H9 (cell line): ENCODE results near the gene MECP2. TPM values are rescaled to one million over a fixed set of nuclear protein-coding genes. Genes with fewer than 3 reads are reported as not detected.

Experiments used
- DNase-seq: peaks from one replicate; pipeline ENCODE4 v3.0.0-alpha.2; 2017
- H2AFZ ChIP-seq: one replicate; pipeline ENCODE4 v1.6.1; 2013; ENCODE audit warnings: mild to moderate bottlenecking, low read length, control low read depth, moderate library complexity
- H2AK5ac ChIP-seq: 2 replicates; pipeline ENCODE4 v1.6.1; 2013; ENCODE audit warnings: low read length, control low read depth, mixed read lengths; ENCODE audit not compliant: insufficient read length
- H2BK120ac ChIP-seq: one replicate; pipeline ENCODE4 v1.6.1; 2013; ENCODE audit warnings: low read depth, mild to moderate bottlenecking, low read length, control low read depth, inconsistent platforms; ENCODE audit not compliant: poor library complexity, severe bottlenecking
- H2BK12ac ChIP-seq: 2 replicates; pipeline ENCODE4 v1.6.1; 2013; ENCODE audit warnings: low read length, control low read depth, mixed read lengths, low read depth; ENCODE audit not compliant: insufficient read length
- H2BK15ac ChIP-seq: 2 replicates; pipeline ENCODE4 v1.6.1; 2013; ENCODE audit warnings: low read depth, low read length, control low read depth
- H2BK20ac ChIP-seq: one replicate; pipeline ENCODE4 v1.6.1; 2013; ENCODE audit warnings: low read depth, mild to moderate bottlenecking, low read length, control low read depth, inconsistent platforms; ENCODE audit not compliant: poor library complexity, severe bottlenecking
- H2BK5ac ChIP-seq: 2 replicates; pipeline ENCODE4 v1.6.1; 2013; ENCODE audit warnings: low read length, control low read depth, mixed read lengths; ENCODE audit not compliant: insufficient read length
- H3K14ac ChIP-seq: 2 replicates; pipeline ENCODE4 v1.6.1; 2013; ENCODE audit warnings: low read length, control low read depth; ENCODE audit not compliant: insufficient read depth
- H3K18ac ChIP-seq: 2 replicates; pipeline ENCODE4 v1.6.1; 2013; ENCODE audit warnings: low read depth, mild to moderate bottlenecking, mixed read lengths, low read length, control low read depth; ENCODE audit not compliant: insufficient read length
- H3K23ac ChIP-seq: 2 replicates; pipeline ENCODE4 v1.6.1; 2013; ENCODE audit warnings: low read length, control low read depth, mixed read lengths, low read depth; ENCODE audit not compliant: insufficient read length
- H3K23me2 ChIP-seq: 2 replicates; pipeline ENCODE4 v1.6.1; 2013; ENCODE audit warnings: low read depth, mild to moderate bottlenecking, mixed read lengths, low read length, control low read depth; ENCODE audit not compliant: insufficient read length, poor library complexity, severe bottlenecking
- H3K27ac ChIP-seq: 2 replicates; pipeline ENCODE4 v1.5.1; 2013; ENCODE audit warnings: low read length, control low read depth, mixed read lengths, low read depth; ENCODE audit not compliant: insufficient read length
- H3K27me3 ChIP-seq: 2 replicates; pipeline ENCODE4 v1.6.1; 2013; ENCODE audit warnings: low read length, control low read depth, inconsistent platforms; ENCODE audit not compliant: insufficient read depth
- H3K4ac ChIP-seq: 2 replicates; pipeline ENCODE4 v1.6.1; 2013; ENCODE audit warnings: low read depth, mild to moderate bottlenecking, control low read depth, inconsistent platforms, low read length, moderate library complexity
- H3K4me1 ChIP-seq: 2 replicates; pipeline ENCODE4 v1.6.1; 2013; ENCODE audit warnings: low read length, control low read depth, inconsistent platforms; ENCODE audit not compliant: insufficient read depth
- H3K4me2 ChIP-seq: 2 replicates; pipeline ENCODE4 v1.6.1; 2013; ENCODE audit warnings: low read length, control low read depth, mixed read lengths; ENCODE audit not compliant: insufficient read length, insufficient read depth
- H3K56ac ChIP-seq: 2 replicates; pipeline ENCODE4 v1.6.1; 2013; ENCODE audit warnings: low read depth, mild to moderate bottlenecking, mixed read lengths, low read length, control low read depth; ENCODE audit not compliant: insufficient read length
- H3K79me1 ChIP-seq: 2 replicates; pipeline ENCODE4 v1.6.1; 2013; ENCODE audit warnings: low read depth, mild to moderate bottlenecking, moderate library complexity, low read length, control low read depth, inconsistent platforms; ENCODE audit not compliant: insufficient read depth, poor library complexity, severe bottlenecking
- H3K79me2 ChIP-seq: 2 replicates; pipeline ENCODE4 v1.6.1; 2013; ENCODE audit warnings: low read length, control low read depth, inconsistent platforms; ENCODE audit not compliant: insufficient read depth
- H3K9ac ChIP-seq: 2 replicates; pipeline ENCODE4 v1.6.1; 2013; ENCODE audit warnings: low read length, control low read depth, mixed read lengths; ENCODE audit not compliant: insufficient read length; ENCODE audit errors: extremely low read depth
- H3K9me3 ChIP-seq: one replicate; pipeline ENCODE4 v1.6.1; 2013; ENCODE audit warnings: low read depth, low read length, inconsistent platforms; ENCODE audit not compliant: control insufficient read depth
- H3T11ph ChIP-seq: one replicate; pipeline ENCODE4 v1.6.1; 2013; ENCODE audit warnings: mild to moderate bottlenecking, low read length, control low read depth, inconsistent platforms
- H4K20me1 ChIP-seq: one replicate; pipeline ENCODE4 v1.6.1; 2013; ENCODE audit not compliant: control insufficient read depth, insufficient read length, insufficient read depth
- H4K5ac ChIP-seq: 2 replicates; pipeline ENCODE4 v1.6.1; 2013; ENCODE audit warnings: low read depth, mild to moderate bottlenecking, mixed read lengths, low read length, control low read depth; ENCODE audit not compliant: insufficient read length
- H4K8ac ChIP-seq: replicated peaks from 2 replicates; pipeline ENCODE4 v1.6.1; 2013; ENCODE audit warnings: low read length, control low read depth, mixed read lengths, low read depth; ENCODE audit not compliant: insufficient read length
- H4K91ac ChIP-seq: 2 replicates; pipeline ENCODE4 v1.6.1; 2013; ENCODE audit warnings: low read depth, mild to moderate bottlenecking, moderate library complexity, mixed read lengths, low read length, control low read depth; ENCODE audit not compliant: insufficient read length
- H3K27ac Mint-ChIP-seq, 3 experiments: 2 replicates in 2 of 3; 3 replicates in 1 of 3; pipeline ENCODE4 v1.8.0; 2020 to 2021; ENCODE audit warnings: mixed read lengths in 3 of 3, mild to moderate bottlenecking in 1 of 3, moderate library complexity in 1 of 3
- H3K27me3 Mint-ChIP-seq: 2 replicates; pipeline ENCODE4 v1.8.0; 2021; ENCODE audit warnings: low read depth, mild to moderate bottlenecking, moderate library complexity, mixed read lengths
- H3K36me3 Mint-ChIP-seq, 3 experiments: 2 replicates in 2 of 3; 3 replicates in 1 of 3; pipeline ENCODE4 v1.8.0; 2020 to 2021; ENCODE audit warnings: low read depth in 3 of 3, mixed read lengths in 3 of 3; ENCODE audit not compliant: insufficient read depth in 1 of 3
- H3K4me1 Mint-ChIP-seq, 2 experiments: 2 replicates each; pipeline ENCODE4 v1.8.0; 2020; ENCODE audit warnings: mixed read lengths in 2 of 2
- H3K4me3 Mint-ChIP-seq, 2 experiments: 2 replicates in 1 of 2; 3 replicates in 1 of 2; pipeline ENCODE4 v1.8.0; 2020 to 2021; ENCODE audit warnings: mild to moderate bottlenecking in 2 of 2, mixed read lengths in 2 of 2, moderate library complexity in 1 of 2
- H3K9me3 Mint-ChIP-seq, 2 experiments: 2 replicates in 1 of 2; 3 replicates in 1 of 2; pipeline ENCODE4 v1.8.0; 2020; ENCODE audit warnings: mild to moderate bottlenecking in 2 of 2, mixed read lengths in 2 of 2, moderate library complexity in 1 of 2
- WGBS: extraction: QIAGEN DNeasy Blood & Tissue Kit; methylation state at CpG from one replicate; pipeline ENCODE4 v1.1.7; 2013; ENCODE audit warnings: missing lambda C conversion rate, low lambda C conversion rate, mixed read lengths; ENCODE audit not compliant: insufficient read length; ENCODE audit errors: extremely low coverage; 5-methylcytosine and 5-hydroxymethylcytosine counted together
- total RNA-seq: library from RNA; stranded (reverse); gene quantifications from 2 replicates; pipeline ENCODE4 v1.2.1, GENCODE V29; 2021
- TF ChIP-seq, protein P1 (sequence below): fragments of 200-600 bp; sonication (generic); conservative IDR thresholded peaks from 3 replicates; pipeline ENCODE4 v1.8.0; 2021; ENCODE audit warnings: antibody characterized with exemption, mild to moderate bottlenecking

The MECP2 gene
- total RNA-seq, 1 experiment from 2014 or later, result 32.2 TPM

DNA sequence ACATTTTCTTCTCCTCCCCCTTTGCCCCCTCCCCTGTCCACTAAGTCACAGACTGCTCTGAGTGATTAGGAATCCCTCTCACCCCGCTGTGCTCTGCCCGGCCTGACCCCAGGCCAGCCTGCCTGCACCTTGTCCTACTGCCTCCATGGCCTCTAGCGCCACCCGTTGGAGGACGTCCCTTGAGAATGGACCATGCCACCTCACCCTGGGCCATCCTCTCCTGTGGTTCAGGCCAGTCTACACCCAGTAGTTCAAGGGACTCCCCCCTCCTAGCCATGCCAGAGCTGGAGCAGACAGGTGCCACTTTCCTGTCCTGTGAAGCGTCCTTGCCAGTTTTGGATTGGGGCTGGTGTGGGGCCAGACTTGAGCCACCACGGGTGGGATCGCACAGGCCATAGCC is 68.1 kb downstream of the MECP2 start:
- Histone ChIP-seq H4K8ac (no peak overlapping the region), H2BK15ac (no peak overlapping the region), H3K79me1 (no peaks in the 10 kb centered on the region), H2BK20ac (no peak overlapping the region), H2BK120ac (no peak overlapping the region), H2BK5ac (no peak overlapping the region), H3K23ac (no peak overlapping the region), H3K14ac (no peak overlapping the region), H3K56ac (no peak overlapping the region), H3K23me2 (no peaks in the 10 kb centered on the region), H2AK5ac (no peak overlapping the region), H3K9ac (no peak overlapping the region), H3K27me3 (no peaks in the 10 kb centered on the region), H4K91ac (no peak overlapping the region), H2AFZ (no peak overlapping the region), H3K27ac (no peak overlapping the region), H4K5ac (no peak overlapping the region), H3K18ac (no peak overlapping the region), H4K20me1 (peaks cover 3% of the 10 kb centered on the region), H3K4me2 (no peak overlapping the region), H3K4me1 (peaks cover 5% of the 10 kb centered on the region; the same call in 1 of the 2 replicates), H3K79me2 (no peaks in the 10 kb centered on the region), H2BK12ac (no peak overlapping the region), H3T11ph (no peak overlapping the region), H3K9me3 (peaks cover 11% of the 10 kb centered on the region), H3K4ac (no peak overlapping the region)
- Mint-ChIP-seq H3K36me3 (peaks cover 32 to 57% (median 46%) of the 10 kb centered on the region in 3 experiments), H3K4me1 (peaks cover 18 to 24% of the 10 kb centered on the region in 2 experiments), H3K9me3 (peaks cover 76 to 87% of the 10 kb centered on the region in 2 experiments), H3K4me3 (no peak overlapping the region), H3K27me3 (peaks cover 5% of the 10 kb centered on the region; the same call in 1 of the 2 replicates), H3K27ac (no peak overlapping the region)
- WGBS, result no CpG with 5 or more reads among the region's 8 CpGs
- no peak for DNase-seq
- TF ChIP-seq, protein P1, sequence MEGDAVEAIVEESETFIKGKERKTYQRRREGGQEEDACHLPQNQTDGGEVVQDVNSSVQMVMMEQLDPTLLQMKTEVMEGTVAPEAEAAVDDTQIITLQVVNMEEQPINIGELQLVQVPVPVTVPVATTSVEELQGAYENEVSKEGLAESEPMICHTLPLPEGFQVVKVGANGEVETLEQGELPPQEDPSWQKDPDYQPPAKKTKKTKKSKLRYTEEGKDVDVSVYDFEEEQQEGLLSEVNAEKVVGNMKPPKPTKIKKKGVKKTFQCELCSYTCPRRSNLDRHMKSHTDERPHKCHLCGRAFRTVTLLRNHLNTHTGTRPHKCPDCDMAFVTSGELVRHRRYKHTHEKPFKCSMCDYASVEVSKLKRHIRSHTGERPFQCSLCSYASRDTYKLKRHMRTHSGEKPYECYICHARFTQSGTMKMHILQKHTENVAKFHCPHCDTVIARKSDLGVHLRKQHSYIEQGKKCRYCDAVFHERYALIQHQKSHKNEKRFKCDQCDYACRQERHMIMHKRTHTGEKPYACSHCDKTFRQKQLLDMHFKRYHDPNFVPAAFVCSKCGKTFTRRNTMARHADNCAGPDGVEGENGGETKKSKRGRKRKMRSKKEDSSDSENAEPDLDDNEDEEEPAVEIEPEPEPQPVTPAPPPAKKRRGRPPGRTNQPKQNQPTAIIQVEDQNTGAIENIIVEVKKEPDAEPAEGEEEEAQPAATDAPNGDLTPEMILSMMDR, result peak; percentile 17; the same call in 1 of the 3 replicates
